ENCODE results near the gene GMDS.

Gene GMDS

DNA sequence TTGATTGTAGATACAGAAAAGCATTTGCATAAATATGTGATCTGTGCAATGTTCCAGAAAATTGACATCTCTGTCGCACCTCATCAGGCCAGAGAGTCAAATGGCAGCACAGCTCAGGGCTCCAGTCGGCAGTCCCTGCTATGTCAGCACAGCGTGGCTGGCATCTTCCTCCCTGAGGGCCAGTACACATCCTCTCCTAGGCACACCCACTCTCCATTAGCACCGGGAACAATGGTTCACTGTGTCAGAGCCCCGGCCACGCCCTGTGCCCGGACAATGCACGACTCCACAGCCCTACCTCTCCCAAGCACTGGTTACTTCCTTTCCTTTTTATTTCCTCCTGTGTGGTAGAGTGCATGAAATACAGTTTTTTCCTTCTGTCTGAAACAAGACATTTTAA lies 520.8 kb downstream of the GMDS start:
- no peak for DNase-seq

DNA sequence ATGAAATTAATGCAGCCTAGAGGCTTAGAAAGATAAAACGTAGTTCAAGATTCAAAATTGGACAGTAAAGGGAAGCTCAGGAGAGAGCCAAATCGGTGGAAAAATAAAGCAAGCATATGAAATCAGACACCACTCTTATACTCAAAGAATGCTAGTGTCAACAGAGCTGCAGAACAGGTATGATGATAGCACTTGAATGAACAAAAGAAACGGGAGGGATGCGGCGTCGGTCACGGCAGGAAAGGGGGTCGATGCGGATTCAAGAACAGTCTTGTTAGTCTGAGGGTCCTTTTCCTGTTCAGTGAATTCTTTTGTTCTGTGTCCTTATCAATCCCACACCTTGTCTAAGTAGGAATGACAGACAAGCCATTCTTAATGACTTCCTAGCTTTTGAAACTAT lies 521.3 kb downstream of the GMDS start:
- no peak for DNase-seq

DNA sequence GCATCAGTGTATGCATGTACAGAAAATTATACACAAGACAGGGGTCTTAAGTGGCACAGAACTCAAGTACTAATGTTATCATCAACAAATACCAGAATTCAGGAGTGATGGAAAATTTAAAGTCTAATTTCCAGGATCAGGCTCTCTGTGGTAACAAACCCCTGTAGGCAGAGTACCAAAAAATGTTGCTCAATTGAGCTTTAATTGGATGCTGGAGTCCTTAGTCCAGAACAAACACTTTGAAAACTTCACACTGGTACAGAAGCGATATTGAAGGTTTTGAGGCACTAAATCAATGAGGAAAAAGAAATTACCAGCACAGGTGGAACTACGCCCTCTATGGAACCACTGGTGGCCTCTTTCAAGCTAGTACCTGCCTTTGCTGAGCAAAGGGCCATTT lies 522.6 kb downstream of the GMDS start:
- DNase-seq = no peak

DNA sequence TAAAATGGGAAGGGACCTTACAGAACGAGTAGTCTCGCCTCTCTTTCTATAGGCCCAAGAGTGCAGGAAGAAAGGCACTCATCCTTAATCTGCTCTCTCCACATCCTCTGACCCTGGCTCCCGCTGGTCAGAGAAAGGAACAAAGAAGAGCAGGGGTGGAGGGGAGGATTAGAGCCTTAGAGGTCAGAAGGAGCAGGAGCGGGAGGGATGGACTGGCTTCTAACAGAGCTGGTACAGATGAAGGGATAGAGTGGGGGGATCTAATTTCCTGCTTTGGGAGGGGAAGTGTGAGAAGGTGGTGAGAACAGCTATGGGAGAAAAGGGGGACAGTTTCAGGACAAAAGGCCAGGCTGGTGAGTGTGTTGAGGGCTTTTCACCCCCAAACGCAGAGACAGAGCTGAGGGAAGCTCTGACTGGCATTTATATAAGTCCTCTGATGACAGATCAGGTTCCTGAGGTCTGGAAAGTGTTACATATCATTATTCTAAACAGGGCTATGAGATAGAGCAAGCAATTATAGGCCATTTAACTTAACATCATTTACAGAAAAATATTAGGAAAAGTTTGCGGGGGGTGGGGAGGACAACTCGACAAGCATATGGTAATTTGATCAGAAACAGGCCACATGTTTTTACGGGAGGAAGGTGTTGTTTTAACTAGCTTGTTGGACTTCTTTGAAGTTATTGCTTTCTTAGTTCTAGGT lies 524.6 kb downstream of the GMDS start:
- DNase-seq = no peak

DNA sequence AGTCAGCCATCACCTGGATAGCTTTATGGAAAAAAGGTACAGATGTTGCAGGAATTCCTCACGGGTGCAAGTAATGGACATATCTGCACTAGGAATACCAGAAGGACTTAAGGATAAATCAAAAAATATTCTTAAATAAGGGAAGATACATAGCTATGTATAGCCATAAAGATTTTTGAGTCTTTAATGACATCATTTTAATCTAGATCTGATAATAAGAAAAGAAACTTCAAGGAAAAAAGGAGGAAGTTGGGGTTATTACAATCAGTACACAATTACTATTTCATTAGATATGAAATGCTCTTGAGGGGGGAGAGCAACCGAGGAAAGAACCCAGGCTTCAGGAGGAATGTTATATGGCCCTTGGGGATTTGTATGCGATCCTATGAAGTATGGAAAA lies 525.5 kb downstream of the GMDS start:
- DNase-seq = no peak

- DNase-seq = no peak
These were observed 528.5 kb downstream of the GMDS start for GRCh38 chr6:1716868-1717267.

DNA sequence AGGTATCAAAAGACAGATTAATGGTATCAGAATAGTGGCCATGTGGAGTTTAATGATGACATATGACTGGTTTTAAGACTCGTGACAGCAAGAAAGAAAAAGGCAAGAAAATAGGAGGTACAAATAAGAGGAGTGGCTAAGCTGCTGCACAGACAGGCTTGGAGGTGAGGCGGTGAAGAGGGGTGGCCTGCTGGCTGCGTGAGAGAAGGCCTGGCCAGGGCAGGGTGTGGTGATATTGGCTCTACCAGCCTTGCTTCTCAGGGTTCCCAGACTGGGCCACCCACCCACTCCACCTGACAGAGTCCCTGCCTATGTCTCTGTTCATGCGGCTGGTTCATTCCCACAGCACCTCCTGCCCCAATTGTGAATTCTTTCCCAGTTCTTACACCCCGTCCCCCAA lies 529.0 kb downstream of the GMDS start:
- DNase-seq = no peak

DNA sequence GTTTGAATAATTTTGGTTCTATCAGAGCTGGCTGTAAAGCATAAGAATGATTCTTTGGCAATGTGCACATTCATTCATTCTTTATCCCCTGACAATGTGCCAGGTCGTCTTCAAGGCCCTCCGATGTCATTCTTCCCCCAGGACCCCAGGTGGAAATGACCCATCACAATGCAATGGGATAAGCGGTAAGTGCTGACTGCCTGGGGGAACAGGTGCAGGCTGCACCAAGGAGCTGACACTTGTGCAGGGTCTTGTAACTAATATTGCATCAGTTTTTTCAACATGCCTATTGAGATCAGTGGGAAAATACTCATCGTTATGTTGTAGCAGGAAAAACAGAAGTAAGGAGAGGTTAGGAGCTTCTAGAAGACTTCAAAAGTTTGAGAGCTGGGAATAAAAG lies 530.1 kb downstream of the GMDS start:
- DNase-seq = no peak

GRCh38 chr6:1714654-1715053 lies 530.8 kb downstream of the GMDS start:
- no peak for DNase-seq

DNA sequence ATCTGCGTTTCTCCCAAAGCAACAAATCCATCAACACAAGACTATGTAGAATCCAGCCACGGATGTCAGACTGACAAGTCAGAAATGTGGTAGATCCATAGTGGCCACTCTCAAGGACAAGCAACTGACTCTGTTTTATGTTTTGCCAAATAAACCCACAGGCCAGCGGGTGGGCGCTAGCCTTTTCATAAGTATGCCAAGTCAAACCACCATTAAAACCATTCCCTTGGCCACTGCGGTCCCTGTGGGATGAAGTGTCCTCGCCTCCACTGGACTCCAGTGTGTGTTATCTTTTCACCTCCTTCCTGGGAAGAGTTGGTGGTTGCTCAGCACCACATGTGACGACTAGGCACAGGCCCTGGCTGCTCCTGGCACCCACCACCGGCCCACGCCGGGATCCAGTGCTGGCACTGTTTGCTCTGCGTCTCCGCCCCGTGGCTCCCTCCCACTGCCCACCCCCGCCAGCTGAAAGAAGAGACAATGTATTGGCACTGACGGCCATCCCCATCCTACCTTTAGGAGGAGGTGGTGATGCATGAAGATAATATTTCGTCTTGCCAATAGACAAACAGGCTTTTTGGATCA lies 532.3 kb downstream of the GMDS start:
- no peak for DNase-seq

DNA sequence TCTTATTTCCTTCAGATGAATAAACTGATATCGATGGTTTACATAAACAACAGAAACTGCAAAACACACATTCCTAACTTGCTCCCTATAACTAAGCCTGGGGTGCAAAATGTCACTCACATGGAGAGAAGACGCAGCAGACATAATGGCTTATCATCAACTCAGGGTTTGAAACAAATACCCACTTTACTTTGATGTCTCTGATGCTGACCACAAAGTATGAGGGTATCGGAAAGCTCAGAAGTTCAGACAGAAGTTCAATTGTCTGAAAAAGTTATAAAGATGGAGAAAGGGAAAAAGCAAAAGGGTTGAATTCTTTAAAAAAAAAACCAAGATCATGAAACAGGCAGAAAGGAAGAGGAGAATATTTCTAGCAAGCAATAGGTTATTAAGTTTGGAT lies 533.0 kb downstream of the GMDS start:
- DNase-seq = no peak

GRCh38 chr6:1711136-1711535 lies 534.3 kb downstream of the GMDS start:
- DNase-seq = no peak

DNA sequence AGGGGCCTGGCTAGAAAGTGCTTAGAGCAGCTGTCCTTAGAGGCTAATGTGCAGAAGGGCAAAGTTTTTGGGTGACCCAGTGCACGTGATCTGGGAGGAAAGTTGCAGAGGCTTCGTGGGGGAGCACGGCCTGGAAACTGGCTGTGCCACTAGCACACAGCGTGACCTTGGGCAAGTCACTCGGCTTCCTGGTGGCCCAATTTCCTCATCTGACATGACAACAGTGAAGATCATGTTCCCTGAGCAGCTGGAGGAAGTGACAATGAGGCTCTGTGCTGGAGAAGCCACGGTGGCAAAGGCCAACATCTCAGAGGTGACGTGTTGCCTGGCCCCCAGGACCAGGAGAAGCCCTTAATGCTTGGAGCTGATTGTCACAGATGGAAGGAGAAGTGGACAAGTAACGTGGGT lies 536.2 kb downstream of the GMDS start:
- no peak for DNase-seq

- no peak for DNase-seq
These were observed 536.6 kb downstream of the GMDS start for GRCh38 chr6:1708820-1709219.

DNA sequence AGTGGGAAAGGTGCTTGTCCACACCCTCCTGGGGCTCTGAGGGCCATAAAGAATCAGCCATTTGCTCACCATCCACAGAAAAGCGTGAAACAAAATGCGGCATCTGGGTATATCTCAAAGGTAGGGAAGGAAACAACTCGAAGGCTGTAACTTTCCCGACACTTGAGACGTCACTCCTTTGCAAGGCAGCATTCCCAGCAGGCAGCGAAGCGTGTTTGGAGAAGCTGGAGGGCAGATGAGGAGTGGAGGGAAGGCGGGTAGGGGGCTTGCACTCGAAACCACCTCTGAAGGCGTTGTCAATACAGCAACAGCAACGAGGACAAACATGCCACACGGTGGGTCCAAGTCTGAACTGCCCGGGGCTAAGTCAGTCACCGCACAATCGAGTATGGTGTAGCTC lies 537.3 kb downstream of the GMDS start:
- DNase-seq = no peak

- DNase-seq = no peak
These were observed 539.8 kb downstream of the GMDS start for GRCh38 chr6:1705630-1706029.

DNA sequence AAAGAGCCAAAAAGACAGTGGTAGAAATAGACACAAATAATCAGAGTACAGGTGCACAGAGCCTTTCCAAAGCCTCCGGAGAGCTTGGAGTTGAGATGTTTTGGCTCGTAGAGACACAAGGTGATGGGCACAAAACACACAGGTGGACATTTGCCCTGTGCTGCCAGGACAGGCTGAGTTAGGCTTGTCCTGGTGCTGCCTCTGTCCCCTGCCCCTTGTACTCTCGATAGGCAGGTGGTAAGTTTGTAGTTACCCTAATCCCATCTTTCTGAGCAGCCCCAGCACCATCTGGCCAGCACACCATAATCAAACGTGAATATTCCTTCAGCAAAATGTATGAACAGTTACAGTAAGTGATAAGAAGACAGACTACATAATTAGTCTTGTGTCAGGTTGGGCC lies 540.2 kb downstream of the GMDS start:
- DNase-seq = no peak

GRCh38 chr6:1704711-1705110 lies 540.7 kb downstream of the GMDS start:
- no peak for DNase-seq

DNA sequence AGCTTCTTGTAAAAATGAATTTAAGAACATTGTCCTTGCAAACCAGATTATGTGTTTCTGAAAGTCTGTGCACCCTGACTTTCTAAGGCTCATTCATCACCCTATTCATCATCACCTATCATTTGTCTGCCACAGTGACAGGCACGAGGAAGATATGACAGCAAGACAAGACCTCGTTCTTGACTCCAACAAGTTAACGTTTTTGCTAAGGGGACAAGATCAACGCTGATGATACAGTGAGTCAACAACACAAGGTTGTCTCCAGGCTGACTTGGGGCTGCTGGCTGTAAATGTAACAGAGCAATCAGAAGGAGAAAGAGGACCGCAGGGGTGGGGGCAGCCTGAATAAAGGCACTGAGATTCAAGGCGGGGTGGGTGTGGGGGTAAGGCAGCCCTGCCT lies 541.5 kb downstream of the GMDS start:
- no peak for DNase-seq

DNA sequence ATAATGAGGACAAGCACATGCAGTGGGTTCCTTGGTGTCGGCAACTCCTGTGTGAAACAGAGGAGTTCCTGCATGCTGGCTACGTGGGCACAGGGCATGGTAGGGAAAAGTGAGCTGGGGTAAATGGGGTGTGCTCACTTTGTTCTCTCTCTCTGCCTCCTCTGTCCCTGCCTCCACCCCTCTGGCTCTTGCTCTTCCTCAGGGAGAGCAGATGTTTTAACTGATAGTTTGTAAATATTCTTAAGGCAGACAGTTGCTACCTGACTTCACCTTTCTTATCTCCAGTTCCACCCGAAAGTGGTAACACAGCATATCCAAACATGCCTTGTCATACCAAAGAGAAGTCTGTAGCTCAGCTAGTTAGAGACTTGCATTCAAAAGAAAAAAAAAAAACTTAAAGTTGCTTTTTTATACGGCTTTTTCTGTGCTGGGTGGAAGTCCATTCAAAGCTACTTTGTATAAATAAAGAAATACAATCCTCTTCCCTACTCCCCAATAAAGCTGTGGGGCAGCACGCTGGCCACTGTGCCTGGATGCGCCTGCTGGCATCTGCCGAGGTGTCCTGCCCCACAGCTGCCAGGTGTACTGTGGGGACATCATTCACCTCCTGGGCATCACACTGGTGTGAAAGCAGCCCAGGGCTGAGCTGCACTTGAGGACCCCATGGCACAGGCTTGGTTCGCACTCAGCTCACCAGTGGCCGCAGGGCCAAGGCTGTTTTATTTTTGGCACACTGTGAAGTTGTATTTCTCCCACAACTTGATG lies 542.1 kb downstream of the GMDS start:
- DNase-seq = no peak

- DNase-seq = no peak
These were observed 542.8 kb downstream of the GMDS start for GRCh38 chr6:1702580-1703051.

DNA sequence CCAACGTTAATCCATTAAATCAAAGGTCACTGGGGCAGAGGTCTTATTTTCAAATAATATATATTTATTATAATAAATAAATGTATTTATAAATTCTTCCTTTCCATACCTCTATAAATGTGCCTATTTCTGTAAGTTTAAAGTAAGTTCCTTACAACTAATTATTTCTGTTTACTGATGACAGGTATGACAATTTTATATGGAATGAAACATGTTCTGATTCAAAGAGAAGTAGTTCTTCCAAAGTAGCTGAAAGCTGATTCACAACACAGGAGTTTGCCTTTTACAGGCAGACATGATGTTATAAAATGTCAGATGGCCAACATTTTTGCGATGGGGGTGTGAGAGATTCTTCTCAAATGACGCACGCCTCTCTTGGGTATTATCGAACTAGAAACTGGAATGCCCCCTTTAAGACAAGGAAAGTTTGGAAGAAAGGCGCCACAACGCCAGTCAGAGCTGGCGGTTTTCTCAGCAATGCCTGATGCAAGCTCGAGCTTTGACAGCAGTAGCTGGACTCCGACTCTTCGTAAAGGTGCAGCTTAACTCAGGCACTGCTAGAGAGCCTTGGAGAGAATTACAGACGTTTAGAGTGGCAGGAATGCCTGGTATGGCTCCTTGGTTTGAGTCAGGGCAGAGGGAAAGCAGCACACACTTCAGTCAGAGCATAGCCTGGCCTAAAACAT lies 543.6 kb downstream of the GMDS start:
- no peak for DNase-seq

- no peak for DNase-seq
These were observed 545.0 kb downstream of the GMDS start for GRCh38 chr6:1700278-1700967.

Data from activated T-cell treated with anti-CD3 and anti-CD28 coated beads, Interleukin-2, amount 50 U/mL, for 48 hours (primary cell).